Measurements from ENCODE around the gene CDC42SE1.

Gene CDC42SE1

DNA sequence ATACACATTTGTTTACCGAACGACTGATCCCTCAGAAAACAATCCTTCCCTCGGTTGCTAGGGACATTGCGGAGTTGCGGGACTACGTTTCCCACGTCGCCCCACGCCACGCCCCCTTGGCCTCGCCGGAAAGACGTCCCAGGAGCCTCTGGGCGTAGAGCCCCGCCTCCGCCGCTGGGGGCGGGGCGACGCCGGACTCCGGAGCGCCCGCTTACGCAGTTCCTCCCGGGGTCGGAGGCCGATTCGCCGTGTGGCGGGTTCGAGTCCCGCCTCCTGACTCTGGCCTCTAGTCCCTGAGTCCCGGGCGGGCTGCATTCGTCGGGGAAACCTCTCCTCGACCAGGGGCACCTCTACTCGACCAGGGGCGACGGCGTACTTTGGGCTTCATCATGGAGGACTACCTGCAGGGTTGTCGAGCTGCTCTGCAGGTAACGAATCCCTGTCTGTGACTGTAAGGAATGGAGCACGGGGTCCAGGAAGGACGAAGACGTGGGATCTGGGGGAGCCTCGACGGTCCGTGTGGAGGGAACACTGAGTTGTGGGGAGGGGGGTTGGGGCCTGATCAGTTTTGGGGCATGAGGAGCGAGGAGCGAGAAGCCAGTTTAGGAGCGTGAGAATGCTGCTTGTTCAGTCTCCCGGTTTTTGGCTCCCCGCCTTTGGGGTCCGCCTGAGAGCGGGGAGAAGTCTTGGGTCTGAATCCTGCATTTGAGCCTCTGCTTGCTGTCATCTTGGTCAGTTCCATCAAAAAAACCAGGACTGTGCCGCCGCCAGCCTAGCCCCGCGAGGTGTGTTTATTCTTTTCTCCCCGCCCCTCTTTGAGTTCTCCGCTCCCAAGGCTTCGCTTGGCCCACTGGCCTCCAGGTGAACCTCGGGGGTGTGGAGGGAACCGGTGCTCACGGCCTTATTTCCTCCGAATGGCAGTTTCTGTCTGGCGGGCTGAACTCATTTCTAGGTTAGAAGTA, 50.9 kb downstream of the CDC42SE1 start, which contains the start of gene PRUNE1:
PRUNE1 (plus strand) TSS at position 206 of the 962 bp plus-strand sequence; CDS start at position 390, 184 bp downstream.
- peak; percentile 92 for DNase-seq (ENCODE audit: low read depth)

- DNase-seq (ENCODE audit: low read depth): no peak
Observed at GRCh38 chr1:151007853-151008243, 51.6 kb downstream of the CDC42SE1 start.

- peak; percentile 82 for DNase-seq (ENCODE audit: low read depth)
Observed at GRCh38 chr1:151006327-151007052, 52.9 kb downstream of the CDC42SE1 start, which contains the start of gene MINDY1. Gene MINDY1, minus strand, starts transcription at chr1:151006902. Its CDS starts 4,285 bp downstream, at chr1:151002617.

GRCh38 chr1:151005729-151006319, 53.6 kb downstream of the CDC42SE1 start:
- no peak for DNase-seq (ENCODE audit: low read depth)

- DNase-seq (ENCODE audit: low read depth): no peak
Observed at GRCh38 chr1:151003180-151003579, 56.2 kb downstream of the CDC42SE1 start.

DNA sequence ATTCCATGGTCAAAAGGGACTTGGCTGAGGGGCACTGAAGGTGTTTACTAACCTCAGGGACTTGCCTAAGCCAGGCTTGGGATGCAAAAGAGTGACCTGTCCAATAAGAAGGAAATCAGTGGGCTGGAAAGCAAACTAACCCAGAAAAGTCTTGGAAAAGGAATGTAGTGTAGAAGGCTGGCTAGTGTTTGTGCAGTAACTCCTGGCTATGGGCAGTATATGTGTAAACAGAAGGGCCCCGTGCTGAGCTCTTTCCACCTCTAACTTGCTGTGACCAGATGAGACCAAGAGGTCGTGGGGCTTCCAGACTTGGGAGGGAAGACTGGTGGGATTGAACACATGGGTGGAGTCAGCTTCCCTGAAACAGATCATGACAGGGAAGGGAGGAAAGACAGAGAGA, 56.8 kb downstream of the CDC42SE1 start:
- no peak for DNase-seq (ENCODE audit: low read depth)

DNA sequence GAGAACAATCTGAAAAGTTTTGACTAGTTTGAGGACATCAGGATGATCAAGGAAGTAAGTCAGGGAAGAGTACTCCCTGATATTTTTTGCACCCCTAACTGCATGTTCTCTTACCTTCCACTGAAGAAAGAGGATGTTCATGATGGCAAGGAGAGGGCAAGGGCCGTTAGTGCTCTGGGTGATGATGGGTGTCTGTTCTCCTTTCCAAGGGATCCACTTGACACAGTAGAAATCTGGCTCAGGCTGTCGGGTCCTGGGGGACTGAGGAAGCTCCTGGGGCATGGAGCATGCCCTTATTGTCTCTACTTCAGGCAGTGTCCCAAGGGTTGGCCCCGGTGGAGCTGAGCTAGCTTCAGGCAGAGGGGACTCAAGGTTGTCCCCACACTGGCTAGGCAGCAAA, 57.4 kb downstream of the CDC42SE1 start:
- no peak for DNase-seq (ENCODE audit: low read depth)

DNA sequence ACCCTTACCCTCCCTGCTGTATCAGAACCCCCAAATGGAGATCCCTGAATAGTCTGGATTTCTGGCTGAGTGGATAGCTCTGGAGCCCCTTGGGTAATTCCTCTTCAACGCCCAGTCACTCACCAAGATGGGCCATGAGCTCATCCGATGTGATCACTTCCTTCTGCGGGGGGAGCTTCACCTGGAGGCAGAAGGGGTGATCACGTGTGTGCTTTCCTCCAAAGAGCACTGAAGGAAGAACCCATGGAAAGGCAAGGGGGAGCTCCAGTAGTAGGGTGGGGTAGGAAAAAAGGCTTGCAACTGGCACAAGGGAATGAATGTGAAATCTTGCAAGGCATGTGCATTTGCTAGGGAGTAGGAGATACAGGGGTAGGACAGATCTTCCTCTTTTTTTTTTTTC, 57.8 kb downstream of the CDC42SE1 start:
- DNase-seq (ENCODE audit: low read depth): no peak
